Activated CD4-positive, alpha-beta T cell treated with anti-CD3 and anti-CD28 coated beads for 24 hours (primary cell): ENCODE measurements around the gene VTI1A.
"Not testable (repeated sequence)": the region's sequence is repeated elsewhere in the genome, so short reads cannot be mapped to it uniquely, and the experiment has no call there.

ENCODE experiments used
- DNase-seq, 2 donors: peaks; one replicate each; pipeline ENCODE4 v3.0.0-alpha.2; 2020; ENCODE audit warnings: low read depth in 2 of 2

Gene VTI1A

GRCh38 chr10:112721080-112721698 is 274.2 kb downstream of the VTI1A start:
- no peak for DNase-seq

- no peak for DNase-seq
Measured at GRCh38 chr10:112722758-112723157, 275.7 kb downstream of the VTI1A start.

GRCh38 chr10:112723876-112724275 is 276.9 kb downstream of the VTI1A start:
- DNase-seq: no peak

- DNase-seq: no peak
Measured at GRCh38 chr10:112724404-112724991, 277.5 kb downstream of the VTI1A start.

GRCh38 chr10:112728118-112728883 is 281.3 kb downstream of the VTI1A start:
- no peak for DNase-seq

- DNase-seq: no peak
Measured at GRCh38 chr10:112728997-112729396, 282.0 kb downstream of the VTI1A start.

GRCh38 chr10:112731450-112731849 is 284.4 kb downstream of the VTI1A start:
- DNase-seq: not testable (repeated sequence)

- DNase-seq: no peak
Measured at GRCh38 chr10:112732277-112732921, 285.4 kb downstream of the VTI1A start.

GRCh38 chr10:112735041-112735695 is 288.2 kb downstream of the VTI1A start:
- DNase-seq: no peak

GRCh38 chr10:112738606-112739591 is 291.9 kb downstream of the VTI1A start:
- no peak for DNase-seq

GRCh38 chr10:112739592-112740353 is 292.8 kb downstream of the VTI1A start:
- no peak for DNase-seq

GRCh38 chr10:112741830-112742402 is 294.9 kb downstream of the VTI1A start:
- DNase-seq: no peak

GRCh38 chr10:112744181-112745096 is 297.4 kb downstream of the VTI1A start:
- DNase-seq: no peak

GRCh38 chr10:112746329-112746728 is 299.3 kb downstream of the VTI1A start:
- DNase-seq: no peak

GRCh38 chr10:112750427-112751167 is 303.6 kb downstream of the VTI1A start:
- no peak for DNase-seq

- no peak for DNase-seq
Measured at GRCh38 chr10:112751651-112752050, 304.6 kb downstream of the VTI1A start.

GRCh38 chr10:112752288-112752687 is 305.3 kb downstream of the VTI1A start:
- DNase-seq: no peak

- no peak for DNase-seq
Measured at GRCh38 chr10:112753961-112754411, 307.0 kb downstream of the VTI1A start.
